Activated CD4-positive, alpha-beta T cell treated with anti-CD3 and anti-CD28 coated beads, Interleukin-2, Interleukin-6, amounts not matched to agents 100 ng/mL and 50 ng/mL, durations not matched to agents 16 hours and 8 hours (primary cell): ENCODE results near the gene PSMB10.
"Not testable (repeated sequence)": the region's sequence is repeated elsewhere in the genome, so short reads cannot be mapped to it uniquely, and the experiment has no call there.

Source experiments
- DNase-seq: peaks from one replicate; pipeline ENCODE4 v3.0.0-alpha.2; 2020

PSMB10 gene

DNA sequence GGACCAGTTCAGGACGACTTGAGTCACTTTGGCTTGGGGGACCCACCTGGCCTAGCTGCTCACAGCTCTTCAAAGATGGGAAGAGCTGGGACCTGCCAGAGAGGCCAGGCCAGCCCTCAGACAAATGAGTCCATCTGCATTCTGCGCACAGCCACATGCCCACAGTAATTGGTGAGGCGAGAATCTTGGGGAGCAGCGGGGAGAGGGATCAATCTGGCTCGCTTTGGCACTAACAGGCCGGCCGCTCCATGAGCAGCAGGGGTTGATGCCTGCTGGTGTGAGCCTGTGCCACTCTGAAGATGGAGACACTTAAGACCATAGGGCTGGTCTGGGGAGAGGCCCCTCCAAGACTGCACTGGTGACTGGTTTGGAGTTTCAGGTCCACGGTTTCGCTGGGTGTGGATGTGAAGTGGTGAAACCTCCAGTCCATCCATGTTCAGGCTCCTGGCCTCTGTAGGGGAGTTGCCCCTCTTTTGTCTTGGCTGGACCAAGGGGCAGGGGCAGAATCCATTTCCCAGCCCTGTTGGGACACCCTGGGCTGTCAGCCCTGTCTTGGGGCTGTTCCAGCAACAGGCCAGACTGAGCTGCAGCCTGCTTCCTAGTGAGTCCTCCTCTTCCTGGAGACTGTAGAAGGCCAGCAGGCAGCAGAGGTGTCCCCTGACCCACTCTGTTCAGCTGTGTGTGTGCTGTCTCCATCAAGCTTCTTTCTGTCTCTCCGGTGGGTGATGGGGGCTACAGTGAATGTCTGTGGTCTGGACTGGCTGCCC lies 12.3 kb downstream of the PSMB10 start:
- no peak for DNase-seq

- DNase-seq: no peak
Measured at GRCh38 chr16:67923414-67924116, 13.1 kb downstream of the PSMB10 start.

DNA sequence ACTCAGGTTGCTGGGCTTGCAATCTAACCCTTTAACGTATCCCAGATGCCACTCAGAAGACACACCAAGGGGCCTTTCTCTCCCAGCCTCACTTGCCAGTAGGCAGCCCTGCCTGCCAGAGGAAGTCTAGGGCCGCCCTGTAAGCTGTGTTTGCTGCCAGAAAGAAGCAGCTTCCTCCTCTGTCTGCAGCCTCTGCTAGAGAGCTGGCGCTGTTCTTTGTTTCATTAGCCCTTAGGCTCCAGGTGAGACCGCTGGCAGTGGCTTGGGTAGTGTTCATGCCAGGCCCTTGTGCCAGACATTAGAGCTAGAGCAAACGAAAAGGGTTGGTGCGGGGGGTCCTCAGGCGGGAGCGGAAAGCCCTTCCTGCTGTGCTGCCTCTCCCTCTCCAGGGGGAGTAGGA lies 13.9 kb downstream of the PSMB10 start:
- DNase-seq: no peak

DNA sequence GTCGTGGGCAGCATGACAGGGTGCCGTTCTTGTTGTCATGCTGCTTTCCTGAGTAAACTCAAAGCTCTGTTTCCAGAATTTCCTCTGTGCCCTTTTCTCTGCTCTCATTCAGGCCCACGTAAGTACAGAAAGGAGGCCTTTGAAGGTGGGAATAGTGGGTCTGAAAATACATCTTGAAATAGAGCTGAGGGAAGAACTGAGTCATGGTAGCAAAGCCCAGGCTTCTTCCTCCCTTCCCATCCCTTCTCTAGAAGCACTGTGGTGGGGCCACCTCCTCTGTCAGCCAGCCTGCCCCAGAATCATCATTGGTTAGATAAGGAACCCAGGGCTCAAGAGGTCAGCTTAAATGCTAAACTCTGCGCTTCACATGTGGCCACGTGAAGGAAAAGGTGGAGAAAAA lies 14.4 kb downstream of the PSMB10 start:
- DNase-seq: no peak

GRCh38 chr16:67919622-67920221 lies 16.9 kb downstream of the PSMB10 start:
- DNase-seq: no peak

DNA sequence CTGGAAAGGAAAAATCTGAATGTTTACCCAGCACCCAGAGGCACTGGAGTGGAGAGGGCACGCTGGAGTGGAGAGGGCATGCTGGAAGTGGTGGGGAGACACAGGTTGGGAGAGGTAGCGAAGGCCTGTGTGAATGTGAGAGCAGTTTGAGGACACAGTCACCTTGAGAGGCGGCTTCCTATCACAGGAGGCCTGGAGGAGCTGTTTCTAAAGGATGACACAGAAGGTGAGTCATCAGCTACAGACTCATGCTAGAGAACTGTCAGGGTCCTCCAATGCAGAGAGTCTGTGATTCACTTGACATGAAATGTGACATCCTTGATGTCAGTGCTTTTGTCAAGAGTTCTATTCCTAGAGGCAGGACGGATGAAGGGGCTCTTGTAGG lies 18.8 kb downstream of the PSMB10 start:
- peak; percentile 85 for DNase-seq

GRCh38 chr16:67917140-67917851 lies 19.4 kb downstream of the PSMB10 start:
- DNase-seq: no peak

DNA sequence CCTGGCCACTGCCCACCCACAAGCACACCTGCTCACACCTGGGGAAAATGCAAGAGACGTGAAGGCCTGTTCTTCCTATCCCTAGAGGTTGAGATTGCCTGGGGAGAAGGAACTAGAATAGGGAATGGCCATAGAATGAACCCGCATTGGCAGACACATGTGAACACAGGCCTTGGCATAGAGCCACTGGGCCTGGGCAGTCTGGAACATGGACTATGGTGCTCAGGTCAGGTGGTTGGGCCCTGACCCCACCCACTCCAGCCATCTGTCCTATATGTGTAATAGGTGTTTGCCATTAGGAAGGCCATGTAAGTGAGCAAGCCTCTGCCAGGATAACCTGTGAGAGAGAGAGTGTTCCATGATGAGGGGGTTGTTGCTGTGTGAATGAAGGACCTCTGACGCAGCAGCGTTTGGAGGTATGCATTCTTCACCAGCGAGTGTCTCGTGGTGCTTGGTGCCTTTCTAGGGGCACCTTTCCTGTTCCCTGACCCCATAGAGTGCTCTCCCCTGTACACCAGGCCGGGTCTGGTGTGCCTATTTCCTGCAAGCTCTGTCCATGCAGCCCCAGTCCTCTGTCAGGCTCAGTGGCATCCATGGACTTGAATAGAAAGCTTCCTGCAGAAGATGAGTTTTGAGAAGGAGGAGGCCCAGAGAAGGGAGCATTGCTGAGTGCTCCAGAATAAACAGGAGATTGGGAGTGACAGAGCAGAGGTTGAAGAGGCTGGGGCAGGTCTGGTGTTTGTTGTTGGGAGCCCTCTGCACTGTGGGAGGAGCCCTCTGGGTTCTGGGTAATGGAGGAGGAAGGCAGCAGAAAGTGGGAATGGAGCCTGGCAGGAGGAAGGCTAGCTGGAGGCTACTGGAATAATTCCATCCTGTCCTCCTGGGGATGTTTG lies 20.6 kb downstream of the PSMB10 start:
- no peak for DNase-seq

- not testable (repeated sequence) for DNase-seq
Measured at GRCh38 chr16:67915496-67915769, 21.2 kb downstream of the PSMB10 start.

DNA sequence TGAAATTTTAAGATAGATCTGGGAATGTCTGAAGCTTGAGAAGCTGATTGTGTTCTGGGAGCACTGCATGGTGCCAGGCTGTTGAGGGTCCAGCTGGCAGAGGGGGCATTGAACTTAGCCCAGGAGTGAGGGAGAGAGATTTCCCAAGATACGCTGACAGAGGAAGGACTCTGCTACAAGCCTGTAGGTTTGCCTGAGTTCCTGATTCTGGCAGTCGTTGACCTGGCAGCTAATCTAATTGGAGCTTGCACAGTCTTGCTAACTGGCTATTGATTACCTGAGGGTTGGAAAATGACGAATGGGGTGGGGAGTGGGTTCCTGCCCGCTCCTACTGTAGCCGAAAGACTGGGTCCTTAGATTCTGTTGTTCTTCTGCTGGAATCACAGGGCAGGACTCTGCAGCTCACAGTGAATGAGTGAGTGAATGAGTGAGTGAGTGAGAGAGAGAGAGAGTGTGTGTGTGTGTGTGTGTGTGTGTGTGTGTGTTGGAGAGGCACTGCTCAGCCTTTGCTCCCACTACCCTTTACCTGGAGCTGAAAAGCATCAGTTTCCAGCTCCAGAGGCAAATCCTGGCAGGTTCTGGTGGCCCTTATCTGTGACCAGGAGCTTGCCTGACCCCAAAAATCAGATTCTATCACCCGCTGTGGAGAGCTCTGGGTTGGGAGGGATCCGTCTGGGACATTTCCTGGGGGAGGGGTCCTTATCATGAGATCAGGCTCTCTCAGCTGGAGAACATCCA lies 21.7 kb downstream of the PSMB10 start:
- no peak for DNase-seq

GRCh38 chr16:67910158-67910557 lies 26.5 kb downstream of the PSMB10 start:
- DNase-seq: peak; percentile 53

DNA sequence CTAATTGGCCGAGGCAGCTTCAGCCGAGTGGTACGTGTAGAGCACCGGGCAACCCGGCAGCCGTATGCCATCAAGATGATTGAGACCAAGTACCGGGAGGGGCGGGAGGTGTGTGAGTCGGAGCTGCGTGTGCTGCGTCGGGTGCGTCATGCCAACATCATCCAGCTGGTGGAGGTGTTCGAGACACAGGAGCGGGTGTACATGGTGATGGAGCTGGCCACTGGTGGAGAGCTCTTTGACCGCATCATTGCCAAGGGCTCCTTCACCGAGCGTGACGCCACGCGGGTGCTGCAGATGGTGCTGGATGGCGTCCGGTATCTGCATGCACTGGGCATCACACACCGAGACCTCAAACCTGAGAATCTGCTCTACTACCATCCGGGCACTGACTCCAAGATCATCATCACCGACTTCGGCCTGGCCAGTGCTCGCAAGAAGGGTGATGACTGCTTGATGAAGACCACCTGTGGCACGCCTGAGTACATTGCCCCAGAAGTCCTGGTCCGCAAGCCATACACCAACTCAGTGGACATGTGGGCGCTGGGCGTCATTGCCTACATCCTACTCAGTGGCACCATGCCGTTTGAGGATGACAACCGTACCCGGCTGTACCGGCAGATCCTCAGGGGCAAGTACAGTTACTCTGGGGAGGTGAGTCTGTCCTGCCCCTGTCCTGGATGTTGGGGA lies 27.5 kb downstream of the PSMB10 start:
- no peak for DNase-seq

- no peak for DNase-seq
Measured at GRCh38 chr16:67907397-67908180, 29.1 kb downstream of the PSMB10 start.

DNA sequence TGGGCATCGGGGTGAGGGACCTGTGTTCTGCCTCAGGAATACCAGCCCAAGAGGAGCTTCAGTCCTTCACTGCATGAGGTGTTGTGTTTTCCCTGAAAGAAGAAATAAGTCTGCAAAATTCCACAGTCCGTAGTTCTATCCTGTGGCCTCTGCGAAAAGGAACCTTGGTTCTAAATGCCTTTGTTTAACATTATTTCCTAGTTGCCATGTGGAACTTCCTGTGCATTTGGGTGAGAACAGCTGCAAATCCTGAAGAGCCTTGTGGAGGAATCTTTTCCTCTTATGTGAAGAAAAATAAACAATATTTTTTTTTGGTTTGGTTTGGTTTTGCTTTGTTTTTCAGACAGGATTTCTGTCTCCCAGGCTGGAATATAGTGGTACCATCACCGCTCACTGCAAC lies 33.8 kb downstream of the PSMB10 start:
- DNase-seq: no peak

DNA sequence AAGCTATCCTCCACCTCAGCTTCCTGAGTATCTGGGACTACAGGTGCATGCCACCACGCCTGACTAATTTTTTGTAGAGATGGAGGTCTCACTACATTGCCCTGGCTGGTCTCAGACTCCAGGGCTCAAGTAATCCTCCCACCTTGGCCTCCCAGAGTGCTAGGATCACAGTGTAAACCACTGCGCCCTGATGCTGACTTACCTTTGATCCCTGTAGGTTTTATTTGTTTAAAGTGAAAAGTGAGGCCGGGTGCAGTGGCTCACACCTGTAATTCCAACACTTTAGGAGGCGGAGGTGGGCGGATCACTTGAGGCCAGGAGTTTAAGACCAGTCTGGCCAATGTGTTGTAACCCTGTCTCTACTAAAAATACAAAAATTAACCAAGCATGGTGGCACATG lies 34.9 kb downstream of the PSMB10 start:
- DNase-seq: no peak

DNA sequence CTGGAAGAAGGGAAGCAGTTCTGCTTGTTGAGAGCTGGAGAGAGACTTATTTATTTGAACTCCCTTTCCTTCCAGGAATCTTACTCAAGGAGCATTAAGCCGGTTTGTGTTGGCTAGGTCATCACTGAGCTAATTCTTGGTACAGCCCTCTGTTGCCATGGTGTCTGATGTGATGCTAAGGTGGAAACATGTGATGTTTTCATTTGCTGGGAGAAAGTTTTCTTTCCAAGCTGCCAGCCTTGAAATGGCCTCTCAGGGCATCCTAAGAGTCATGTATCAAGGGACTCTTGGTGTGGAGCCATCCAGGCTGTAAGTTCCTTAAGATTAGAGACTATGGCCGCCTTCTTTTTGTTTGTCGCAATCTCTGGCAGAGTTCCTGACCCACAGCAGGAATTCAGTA lies 39.4 kb downstream of the PSMB10 start:
- no peak for DNase-seq

DNA sequence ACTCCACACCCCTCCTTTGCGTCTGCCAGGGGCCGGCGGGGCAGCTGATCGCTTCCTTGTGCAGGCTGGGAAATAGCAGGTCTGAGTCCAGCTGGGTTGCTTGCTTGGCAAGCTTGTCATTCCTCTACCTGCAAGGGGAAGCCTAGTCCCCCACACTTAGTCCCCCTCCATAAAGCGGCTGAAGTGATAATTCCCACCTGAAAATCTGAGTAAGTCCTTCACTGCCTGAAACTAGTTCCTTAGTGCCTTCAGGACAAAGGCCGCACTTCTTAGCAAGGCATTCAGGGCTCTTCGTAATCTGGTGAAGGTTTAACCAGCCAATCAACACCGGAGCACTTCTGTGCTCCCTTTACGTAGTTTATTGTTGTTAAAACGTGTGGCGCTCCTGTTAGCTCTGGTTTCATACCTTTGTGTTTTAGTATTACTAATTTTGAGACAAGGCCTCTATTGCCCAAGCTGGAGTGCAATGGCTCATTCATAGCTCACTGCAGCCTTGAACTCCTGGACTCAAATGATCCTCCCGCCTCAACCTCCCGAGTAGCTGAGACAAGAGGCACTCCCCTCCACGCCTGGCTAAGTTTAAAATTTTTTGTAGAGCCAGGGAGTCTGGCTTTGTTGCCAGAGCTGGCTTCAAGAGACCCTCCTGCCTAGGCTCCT lies 42.8 kb downstream of the PSMB10 start:
- peak; percentile 27 for DNase-seq

DNA sequence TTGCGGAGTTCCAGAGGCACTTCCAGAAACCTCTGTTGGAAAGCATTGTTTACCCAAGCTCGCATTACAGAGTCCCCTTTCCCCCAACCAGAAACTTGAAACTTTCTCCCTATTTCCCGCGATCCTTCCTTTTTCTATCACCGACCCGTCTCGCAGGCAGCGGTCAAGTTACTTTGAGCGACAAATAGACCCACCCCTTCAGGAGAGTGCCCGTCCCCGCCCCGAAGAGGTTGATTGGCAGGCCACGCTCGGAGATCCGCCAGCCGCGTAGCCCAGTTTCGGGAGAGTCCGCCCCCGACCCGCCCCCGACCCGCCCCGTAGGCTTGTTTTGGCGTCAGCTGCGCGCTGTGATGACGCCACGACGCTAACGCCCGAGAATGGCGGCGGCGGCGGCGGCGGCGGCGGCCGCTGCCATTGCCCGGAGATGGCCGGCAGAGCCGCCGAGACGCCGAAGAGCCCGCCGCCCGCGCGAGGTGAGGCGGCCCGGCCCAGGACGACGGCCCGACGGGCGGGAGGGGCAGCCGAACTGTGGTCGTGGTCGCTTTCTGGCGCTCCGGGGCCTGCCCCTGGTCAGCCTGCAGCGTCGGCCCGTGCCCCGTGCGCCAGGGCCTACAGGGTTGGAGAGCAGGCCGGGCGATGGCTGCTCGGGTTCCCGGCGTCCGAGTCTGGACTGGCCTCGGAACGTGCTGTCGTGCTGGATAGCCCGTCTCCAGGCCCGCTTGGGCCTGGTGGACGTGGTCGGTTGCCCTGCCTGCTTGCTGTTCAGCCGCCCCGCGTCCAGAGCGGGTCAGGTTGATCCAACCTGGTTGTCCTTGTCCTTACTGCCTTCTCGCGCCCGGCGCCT lies 43.5 kb downstream of the PSMB10 start, which contains the start of gene PSKH1:
TSS of gene PSKH1 (plus strand) at position 356 of the 844 bp plus-strand sequence. CDS start 15,496 bp downstream, outside the sequence.
- peak; percentile 98 for DNase-seq

GRCh38 chr16:67892375-67892774 lies 44.3 kb downstream of the PSMB10 start:
- DNase-seq: no peak
